GM23338 (cell line): ENCODE results near the gene NUDT16L1.

Experiments used
- CTCF ChIP-seq, 2 experiments: fragments of 200-600 bp in 1 of 2; sonication (generic) in 1 of 2; conservative IDR thresholded peaks; 2 replicates each; pipeline versions ENCODE4 v1.5.1 to v1.6.1; 2016 to 2017; ENCODE audit warnings: antibody characterized with exemption in 2 of 2, low read depth in 2 of 2, mild to moderate bottlenecking in 2 of 2, moderate library complexity in 1 of 2
- ETS1 ChIP-seq: IDR thresholded peaks from 2 replicates; pipeline ENCODE4 v1.6.1; 2016; ENCODE audit warnings: antibody characterized with exemption
- EZH2 ChIP-seq: fragments of 200-600 bp; sonication (generic); IDR thresholded peaks from one replicate; pipeline ENCODE4 v1.8.0; 2017; ENCODE audit warnings: antibody characterized with exemption, mild to moderate bottlenecking, low read depth; ENCODE audit not compliant: unreplicated experiment
- EZH2phosphoT487 ChIP-seq: fragments of 200-600 bp; sonication (generic); IDR thresholded peaks from one replicate; pipeline ENCODE4 v1.8.1; 2018; ENCODE audit warnings: antibody characterized with exemption; ENCODE audit not compliant: unreplicated experiment
- POLR2AphosphoS5 ChIP-seq: IDR thresholded peaks from 2 replicates; pipeline ENCODE4 v1.6.1; 2016; ENCODE audit warnings: antibody characterized with exemption, low read depth
- REST ChIP-seq: IDR thresholded peaks from one replicate; pipeline ENCODE4 v1.6.1; 2018; ENCODE audit warnings: antibody characterized with exemption; ENCODE audit not compliant: unreplicated experiment

GRCh38 chr16:4729876-4730275 lies 36.5 kb downstream of the NUDT16L1 start:
- no peak for TF ChIP-seq CTCF (conservative IDR thresholded peaks at IDR 0.05; ENCODE audit: low read depth in 2 of 2)
- TF ChIP-seq REST, result no peak
- TF ChIP-seq ETS1, result no peak
- TF ChIP-seq POLR2AphosphoS5, result no peak
- TF ChIP-seq EZH2, result no peak
- no peak for TF ChIP-seq EZH2phosphoT487
